Esophagus muscularis mucosa (tissue), 3 donors: Measurements from ENCODE around the gene TFF1.

Source experiments
- CTCF ChIP-seq, 3 experiments: fragments of 200-600 bp in 2 of 3; fragments of 450-650 bp in 1 of 3; sonication (generic) in 2 of 3; IDR thresholded peaks; one replicate each; pipeline ENCODE4 v1.5.1; 2017 to 2019; ENCODE audit warnings: antibody characterized with exemption in 3 of 3, mild to moderate bottlenecking in 2 of 3, moderate library complexity in 1 of 3
- POLR2A ChIP-seq: fragments of 450-650 bp; IDR thresholded peaks from one replicate; pipeline ENCODE4 v1.6.1; 2017; ENCODE audit warnings: antibody characterized with exemption, moderate library complexity, mild to moderate bottlenecking, low read depth
- POLR2AphosphoS5 ChIP-seq, 2 donors: sonication (generic); formaldehyde crosslinking; IDR thresholded peaks; one replicate each; pipeline ENCODE4 v1.6.1; 2017; ENCODE audit warnings: antibody characterized with exemption in 2 of 2

GRCh38 chr21:42378418-42378817 lies 12.1 kb upstream of the TFF1 start:
- TF ChIP-seq POLR2A (no peak), POLR2AphosphoS5 (IDR thresholded peaks at IDR 0.05) (no peak), CTCF (IDR thresholded peaks at IDR 0.05) (no peak)
